ENCODE data around the gene DCTN1.
"Not testable (repeated sequence)": the region's sequence is repeated elsewhere in the genome, so short reads cannot be mapped to it uniquely, and the experiment has no call there.

DCTN1 gene

GRCh38 chr2:74379851-74380789 lies at the start of gene DCTN1:
TSS of gene DCTN1 (minus strand) at chr2:74380311. CDS start at chr2:74380037, 274 bp downstream.
- DNase-seq: no peak

- DNase-seq: no peak
These were observed 48.6 kb upstream of the DCTN1 start for GRCh38 chr2:74428675-74429074.

DNA sequence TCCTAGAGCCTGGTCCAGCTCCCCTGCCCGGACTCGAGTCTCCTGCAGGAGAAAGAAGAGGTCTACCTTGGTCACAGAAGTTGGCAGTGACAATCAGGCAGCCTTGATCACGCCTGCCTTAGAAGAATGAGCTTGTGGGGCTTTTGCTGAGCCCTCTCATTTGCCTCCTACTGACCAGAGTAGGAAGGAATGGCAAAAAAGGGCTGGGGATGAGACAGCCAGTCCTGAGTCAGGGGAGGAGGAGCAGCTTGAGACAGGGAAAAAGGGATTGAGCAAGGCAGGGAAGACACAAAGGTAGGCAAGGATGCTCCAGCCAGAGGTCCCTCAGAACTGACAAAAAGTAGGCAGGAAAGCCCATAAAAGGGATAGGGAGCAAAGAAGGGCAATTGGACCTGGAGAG lies 47.4 kb upstream of the DCTN1 start:
- DNase-seq: no peak

DNA sequence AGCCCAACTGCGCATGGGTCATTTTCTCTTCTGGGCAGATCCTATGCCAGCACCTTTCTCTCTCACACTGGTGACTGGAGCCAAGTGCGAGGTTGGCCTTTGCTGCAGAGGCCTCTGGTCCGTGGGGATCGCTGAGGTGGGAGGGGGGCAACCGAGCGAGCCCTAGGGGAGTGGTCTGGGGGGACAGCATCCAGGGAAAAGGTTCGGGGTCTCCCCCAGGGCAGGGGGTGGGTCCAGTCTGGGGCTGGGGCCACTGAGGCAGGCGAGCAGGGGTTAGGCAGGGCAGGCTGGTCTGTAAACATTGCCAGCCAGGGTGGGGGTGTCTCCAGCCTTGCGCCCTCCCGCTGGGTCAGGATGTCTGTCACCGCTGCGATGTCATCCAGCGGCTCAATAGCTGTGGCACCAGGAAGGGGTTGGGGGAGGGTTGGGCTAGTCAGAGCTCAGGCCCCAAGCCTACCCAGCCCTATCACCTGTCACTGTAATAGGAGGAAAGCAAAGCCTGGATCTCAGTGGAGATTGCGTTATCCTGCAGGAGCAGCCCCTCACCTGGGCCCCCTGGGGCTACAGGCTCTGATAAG lies 46.2 kb upstream of the DCTN1 start:
- DNase-seq: no peak

- no peak for DNase-seq
These were observed 45.4 kb upstream of the DCTN1 start for GRCh38 chr2:74425523-74425922.

DNA sequence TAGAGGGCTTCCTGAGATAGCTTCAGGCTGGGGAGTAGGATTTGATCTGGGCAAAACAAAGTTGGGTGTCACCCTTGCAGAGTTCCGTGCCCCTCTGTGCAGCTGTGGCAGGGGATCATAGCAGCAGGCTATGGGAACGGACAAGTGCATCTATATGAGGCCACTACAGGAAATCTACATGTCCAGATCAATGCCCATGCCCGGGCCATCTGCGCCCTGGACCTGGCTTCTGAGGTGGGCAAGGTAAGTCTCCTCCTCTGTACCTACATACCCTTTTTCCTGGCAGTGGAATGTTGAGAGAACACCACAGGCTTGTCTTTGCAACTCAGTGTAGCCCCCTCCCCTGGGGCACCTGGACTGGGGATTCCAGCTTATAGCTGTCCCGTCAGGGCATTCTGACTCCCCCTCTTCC lies 44.9 kb upstream of the DCTN1 start:
- DNase-seq: no peak

GRCh38 chr2:74424139-74424992 lies 44.3 kb upstream of the DCTN1 start:
- no peak for DNase-seq

DNA sequence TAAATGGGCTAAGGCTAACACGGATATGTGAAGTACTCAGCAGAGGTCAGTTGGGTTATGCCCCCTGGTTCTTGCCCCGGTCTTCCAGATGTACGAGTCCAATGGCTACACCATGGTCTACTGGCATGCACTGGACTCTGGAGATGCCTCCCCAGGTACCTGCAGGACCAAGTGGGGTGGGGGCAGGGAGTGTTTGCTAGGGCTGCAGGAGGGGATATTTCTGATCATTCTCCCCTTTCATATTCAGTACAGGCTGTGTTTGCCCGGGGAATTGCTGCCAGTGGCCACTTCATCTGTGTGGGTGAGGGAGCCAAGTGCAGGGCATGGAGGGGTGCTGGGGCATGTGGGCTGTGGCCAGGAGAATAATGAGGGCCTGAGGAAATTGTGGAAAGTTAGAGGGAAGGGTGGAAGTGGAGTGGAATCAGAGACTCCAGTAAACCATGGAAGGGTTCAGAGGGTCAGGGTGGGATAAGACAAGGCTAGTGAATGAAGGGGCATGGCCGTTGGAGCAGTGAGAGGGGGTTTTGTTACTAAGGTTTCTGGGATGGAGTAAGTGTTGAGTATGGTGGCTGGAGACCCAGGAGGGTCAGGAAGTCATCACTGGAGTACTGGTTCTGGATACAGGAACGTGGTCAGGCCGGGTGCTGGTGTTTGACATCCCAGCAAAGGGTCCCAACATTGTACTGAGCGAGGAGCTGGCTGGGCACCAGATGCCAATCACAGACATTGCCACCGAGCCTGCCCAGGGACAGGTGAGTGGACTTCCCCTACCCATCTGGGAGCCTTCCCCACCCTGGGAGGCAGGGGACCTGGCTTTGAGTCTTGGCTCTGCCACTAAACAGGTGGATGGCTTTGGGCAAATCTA lies 43.4 kb upstream of the DCTN1 start:
- no peak for DNase-seq

DNA sequence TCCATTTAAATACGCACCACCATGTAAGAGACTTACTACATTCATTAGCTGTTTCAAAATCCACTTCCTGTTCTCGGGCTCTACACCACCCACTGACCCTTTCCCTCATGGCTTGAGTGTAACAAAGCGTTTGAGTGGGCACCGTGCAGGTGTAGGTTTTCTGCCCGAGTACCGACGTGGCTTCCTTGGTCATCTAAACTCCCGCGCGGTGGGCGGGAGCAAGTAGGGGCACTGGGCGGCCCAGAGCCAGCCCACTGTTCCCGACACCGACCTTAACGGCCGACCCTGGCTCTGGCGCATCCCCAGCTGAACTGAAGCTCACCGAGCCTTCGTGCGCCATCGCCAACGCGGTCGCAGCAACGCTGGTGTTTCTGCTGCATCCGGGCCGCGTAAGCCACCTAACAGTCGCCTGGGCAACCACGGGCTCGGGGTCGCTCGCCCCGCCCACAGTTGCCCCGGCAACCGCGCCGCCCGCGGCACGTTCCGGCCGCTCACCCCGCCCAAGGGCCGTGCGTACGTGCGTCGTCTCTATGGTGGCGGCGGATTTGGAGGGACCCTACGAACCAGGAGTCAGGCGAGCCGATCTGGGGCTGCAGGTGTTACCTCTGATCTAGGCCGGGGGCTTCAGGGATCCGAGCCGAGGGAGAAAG lies 41.2 kb upstream of the DCTN1 start, which contains the start of the genes C2orf81 and WDR54:
Gene C2orf81 (minus strand): TSS at position 399 of the 650 bp plus-strand sequence. CDS start 59 bp downstream, at position 340.
Gene WDR54 (plus strand): TSS at position 510 of the 650 bp plus-strand sequence. CDS start 424 bp downstream, outside the sequence.
- peak; percentile 93 for DNase-seq

- DNase-seq: not testable (repeated sequence)
These were observed 40.5 kb upstream of the DCTN1 start for GRCh38 chr2:74420443-74421103.

DNA sequence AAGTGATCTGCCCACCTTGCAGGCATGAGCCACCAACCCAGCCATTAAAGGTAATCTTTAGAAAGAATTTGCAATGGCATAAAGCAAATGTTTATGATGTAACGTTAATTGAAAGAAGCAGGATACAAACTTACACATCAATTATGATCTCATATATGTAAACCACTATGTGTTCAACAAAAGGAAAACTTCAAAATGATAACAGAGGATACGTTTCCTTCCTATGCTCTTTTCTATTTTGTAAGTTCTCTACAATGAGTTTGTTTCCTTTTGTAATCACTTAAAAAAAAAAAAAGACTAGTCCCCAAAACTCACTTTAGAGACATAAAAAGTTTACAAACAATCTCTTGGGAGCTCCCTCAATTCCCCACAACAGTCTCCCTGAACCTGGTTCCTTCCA lies 39.9 kb upstream of the DCTN1 start:
- DNase-seq: no peak

DNA sequence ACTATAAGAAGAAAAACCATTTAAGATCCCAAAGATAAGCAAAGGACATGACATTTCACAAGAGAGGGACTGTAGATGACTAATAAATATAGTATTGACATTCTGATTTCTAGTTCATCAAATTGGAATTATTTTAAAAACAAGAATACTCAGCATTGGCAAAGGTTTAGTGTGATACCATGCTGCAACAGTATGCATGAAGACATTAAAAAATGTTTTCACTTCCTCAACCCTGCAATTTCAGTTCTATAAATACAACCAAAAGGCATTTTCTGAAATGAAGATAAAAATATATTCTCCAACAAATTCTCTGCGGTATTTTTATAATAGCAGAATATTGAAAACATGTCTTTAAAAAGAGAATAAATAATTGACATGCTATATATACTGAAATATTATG lies 39.2 kb upstream of the DCTN1 start:
- no peak for DNase-seq

DNA sequence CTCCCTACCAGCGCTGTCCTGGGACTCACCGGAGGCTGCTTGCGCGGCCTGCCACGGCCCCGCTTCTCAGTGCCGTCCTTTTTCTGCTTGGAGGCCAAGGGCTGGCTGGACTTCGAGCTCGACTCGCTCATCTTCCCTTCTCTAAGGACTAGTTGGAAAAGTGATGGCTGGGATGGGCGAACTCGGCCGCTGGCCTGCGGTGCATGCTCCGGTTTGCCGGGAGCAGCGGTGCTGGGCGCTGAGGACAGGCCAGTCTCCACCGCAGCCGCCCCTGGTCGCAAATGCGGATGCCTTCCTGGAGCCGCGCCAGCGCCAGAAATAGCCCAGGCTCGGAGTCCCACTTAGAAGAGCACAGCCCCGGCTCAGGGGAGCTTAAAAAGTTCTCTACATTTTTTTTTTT lies 38.2 kb upstream of the DCTN1 start:
- DNase-seq: no peak

- no peak for DNase-seq
These were observed 37.7 kb upstream of the DCTN1 start for GRCh38 chr2:74417763-74418162.

- DNase-seq: no peak
These were observed 37.1 kb upstream of the DCTN1 start for GRCh38 chr2:74417197-74417596.

DNA sequence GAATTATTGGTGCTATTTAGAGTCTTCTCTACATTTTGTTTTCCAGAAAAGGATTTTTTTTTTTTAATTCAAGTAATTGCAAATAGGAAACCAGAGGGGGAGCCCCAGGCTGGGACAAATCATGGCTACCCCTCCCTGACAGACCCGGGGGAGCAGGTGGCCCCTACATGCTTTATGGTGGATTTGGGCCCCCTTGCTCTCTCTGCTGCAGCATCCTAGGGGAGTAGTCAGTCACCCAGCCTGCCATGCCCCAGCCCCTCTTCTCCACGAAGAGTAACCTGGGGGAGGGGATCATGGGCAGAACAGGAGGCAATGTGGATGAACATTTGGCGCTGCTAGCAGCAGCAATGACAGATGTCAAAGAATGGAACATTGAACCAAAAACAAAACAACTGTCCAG lies 36.7 kb upstream of the DCTN1 start:
- no peak for DNase-seq

DNA sequence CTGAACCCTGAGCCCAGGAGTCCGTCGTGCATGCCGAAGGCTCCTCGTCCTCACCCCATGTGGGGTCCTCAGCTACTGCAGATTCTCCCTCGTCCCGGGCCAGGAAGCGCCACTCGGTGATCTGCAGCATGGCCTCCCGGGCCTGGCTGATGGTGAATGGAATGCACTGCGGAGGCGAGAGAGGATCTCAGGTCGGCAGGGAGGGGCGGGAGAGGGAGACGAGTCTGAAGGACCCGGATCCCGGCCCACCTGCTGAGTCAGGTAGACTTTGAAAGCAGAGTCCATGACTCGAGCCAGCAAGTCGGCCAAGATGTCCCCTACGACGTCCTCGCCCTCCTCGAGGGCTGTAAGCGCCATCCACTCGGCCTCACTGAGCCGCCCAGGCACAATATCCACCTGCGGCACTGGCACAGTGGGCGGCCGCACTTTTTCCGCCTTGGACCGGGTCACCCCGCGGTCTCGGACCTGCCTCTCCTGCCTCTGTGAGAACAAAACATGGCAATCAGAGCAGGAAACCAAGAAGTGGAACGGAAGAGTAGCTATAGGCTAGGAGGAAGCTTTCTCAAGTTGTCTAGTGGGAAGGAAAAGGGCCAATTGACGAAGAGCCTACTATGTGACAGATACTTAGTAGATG lies 35.8 kb upstream of the DCTN1 start:
- DNase-seq: no peak

DNA sequence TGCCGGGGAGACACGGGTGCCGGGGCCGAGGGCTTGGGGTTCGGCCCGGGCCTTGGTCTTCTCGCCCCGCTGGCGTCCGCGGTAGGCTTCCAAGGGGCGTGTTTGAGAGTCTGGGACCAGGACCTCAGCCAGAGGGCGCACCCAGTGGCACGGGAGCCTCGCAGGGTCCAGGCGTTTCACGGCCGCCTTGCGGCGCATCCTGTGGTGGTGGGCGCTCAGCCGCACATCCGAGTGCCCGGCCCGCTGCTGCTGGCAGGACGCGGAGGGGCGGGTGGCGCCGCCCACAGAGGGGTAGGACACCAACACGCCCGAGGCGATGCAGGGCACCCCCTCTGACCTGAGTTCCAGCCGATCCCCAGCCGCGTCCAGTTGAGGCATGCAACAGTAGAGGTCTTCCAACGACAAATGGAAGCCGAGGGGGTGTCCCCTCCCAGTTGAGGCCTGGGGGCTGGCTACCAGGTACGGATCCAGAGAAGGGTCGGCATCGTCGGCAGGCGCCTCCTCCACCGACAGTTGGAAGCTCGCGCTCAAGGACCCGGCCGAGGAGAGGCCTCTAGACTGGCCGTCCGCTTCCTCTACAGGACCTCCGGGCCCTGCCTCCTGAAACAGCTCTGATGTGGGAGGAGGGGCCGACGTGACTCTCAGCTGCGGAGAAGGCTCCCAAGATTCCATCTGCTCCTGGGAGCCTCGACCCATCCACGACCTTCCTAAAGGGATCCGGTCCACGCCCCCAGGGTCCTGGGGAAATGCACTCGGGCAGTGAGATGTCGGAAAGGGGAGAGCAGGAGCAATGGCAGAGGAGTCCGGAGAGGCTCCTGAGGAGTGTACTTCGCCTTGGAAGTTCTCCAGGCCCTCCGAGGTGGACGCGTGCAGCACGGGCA lies 35.0 kb upstream of the DCTN1 start:
- DNase-seq: no peak

DNA sequence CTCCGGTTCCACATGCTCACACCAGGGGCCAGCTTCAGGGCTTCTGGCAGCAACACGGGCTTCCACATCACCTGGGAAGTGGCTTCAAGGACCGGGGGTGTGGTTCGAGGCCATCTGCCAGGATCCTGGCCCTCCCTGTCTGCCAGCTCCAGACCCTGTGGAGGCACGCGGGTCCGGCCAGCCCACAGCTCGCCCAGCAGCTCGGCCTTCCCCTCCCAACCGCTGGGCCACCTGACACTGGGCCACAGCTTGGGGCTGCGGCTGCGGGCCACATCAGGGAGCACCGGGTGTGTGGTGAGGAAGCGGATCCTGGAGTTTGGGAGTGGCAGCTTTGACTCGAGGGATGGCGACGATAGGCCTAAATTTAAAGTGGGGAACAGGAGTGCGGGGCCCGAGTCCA lies 34.3 kb upstream of the DCTN1 start:
- no peak for DNase-seq

All from NCI-H1436 (cell line).